ENCODE results near the gene NSFL1C. TPM values are rescaled to one million over a fixed set of nuclear protein-coding genes. Genes with fewer than 3 reads are reported as not detected.

The NSFL1C gene
- total and polyA plus RNA-seq, 9 of the 15 experiments (the other 6 are each of a cell fraction or from before 2014, with no cell fraction given): 20.8 to 119 (median 47.0) TPM

DNA sequence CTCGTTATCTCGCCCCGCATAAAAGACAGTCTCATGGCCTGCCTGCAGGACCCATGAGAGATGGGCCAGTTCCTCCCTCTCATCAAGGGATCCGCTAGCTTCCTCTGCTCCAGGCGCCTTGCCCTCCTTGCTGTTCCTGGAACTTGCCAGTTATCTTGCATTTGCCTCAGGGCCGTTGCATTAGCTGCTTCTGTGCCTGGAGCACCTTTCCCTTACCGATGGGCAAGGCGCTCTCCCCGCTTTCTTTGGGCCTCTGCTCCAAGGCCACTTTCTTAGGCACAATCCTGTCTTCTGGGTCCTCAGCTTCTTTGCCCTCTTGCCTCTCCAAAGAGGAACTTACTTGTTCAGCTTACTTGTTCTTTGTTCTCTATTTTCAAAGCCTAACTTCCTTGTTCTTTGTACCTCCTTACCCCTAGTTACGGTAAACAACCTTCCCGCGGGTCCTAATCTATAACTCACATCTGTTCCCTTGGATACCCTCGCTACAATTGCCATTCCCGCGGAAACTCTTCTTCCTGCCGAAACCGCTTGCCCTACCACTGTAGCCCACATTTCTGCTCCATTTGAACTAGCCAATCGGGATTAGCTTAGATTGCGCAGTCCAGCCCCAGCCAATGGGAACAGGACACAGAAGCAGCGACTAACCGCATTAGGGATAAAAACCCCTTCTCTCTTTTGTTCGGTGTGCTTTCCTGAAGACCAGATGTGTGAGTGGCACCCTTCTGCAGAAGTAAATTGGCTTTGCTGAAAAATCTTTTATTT, 887 bp upstream of the NSFL1C start (continued):
- TF ChIP-seq KDM5B (IDR thresholded peaks at IDR 0.05; ENCODE audit: insufficient replicate concordance, low read depth, low read length): peak; percentile 15
- peak; percentile 98 for TF ChIP-seq FOXJ2 (tag; IDR thresholded peaks at IDR 0.05)
- TF ChIP-seq PHF20 (IDR thresholded peaks at IDR 0.05; ENCODE audit: partially characterized antibody): no peak
- 0 out of 2 replicates have a peak, but pooled peaks have one; percentile 58 for TF ChIP-seq CHAMP1 (IDR thresholded peaks at IDR 0.05)
- peak; percentile 51 for TF ChIP-seq SP1 (CRISPR knock-in tag; IDR thresholded peaks at IDR 0.05)
- peak; percentile 34; the same call in 1 of the 2 replicates for TF ChIP-seq NFRKB (IDR thresholded peaks at IDR 0.05; ENCODE audit: low read depth)
- TF ChIP-seq, protein P1, sequence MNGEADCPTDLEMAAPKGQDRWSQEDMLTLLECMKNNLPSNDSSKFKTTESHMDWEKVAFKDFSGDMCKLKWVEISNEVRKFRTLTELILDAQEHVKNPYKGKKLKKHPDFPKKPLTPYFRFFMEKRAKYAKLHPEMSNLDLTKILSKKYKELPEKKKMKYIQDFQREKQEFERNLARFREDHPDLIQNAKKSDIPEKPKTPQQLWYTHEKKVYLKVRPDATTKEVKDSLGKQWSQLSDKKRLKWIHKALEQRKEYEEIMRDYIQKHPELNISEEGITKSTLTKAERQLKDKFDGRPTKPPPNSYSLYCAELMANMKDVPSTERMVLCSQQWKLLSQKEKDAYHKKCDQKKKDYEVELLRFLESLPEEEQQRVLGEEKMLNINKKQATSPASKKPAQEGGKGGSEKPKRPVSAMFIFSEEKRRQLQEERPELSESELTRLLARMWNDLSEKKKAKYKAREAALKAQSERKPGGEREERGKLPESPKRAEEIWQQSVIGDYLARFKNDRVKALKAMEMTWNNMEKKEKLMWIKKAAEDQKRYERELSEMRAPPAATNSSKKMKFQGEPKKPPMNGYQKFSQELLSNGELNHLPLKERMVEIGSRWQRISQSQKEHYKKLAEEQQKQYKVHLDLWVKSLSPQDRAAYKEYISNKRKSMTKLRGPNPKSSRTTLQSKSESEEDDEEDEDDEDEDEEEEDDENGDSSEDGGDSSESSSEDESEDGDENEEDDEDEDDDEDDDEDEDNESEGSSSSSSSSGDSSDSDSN (IDR thresholded peaks at IDR 0.05; ENCODE audit: borderline replicate concordance in 1 of 2, low read depth in 2 of 2, low read length in 2 of 2): 0 out of 4 replicates have a peak, but pooled peaks of 1 of the 2 experiments have one; percentile 22
- peak; percentile 61; the same call in 1 of the 2 replicates for TF ChIP-seq E2F5 (CRISPR knock-in tag; IDR thresholded peaks at IDR 0.05)
- no peak for TF ChIP-seq JUN (IDR thresholded peaks at IDR 0.05; ENCODE audit: borderline replicate concordance, low read depth, low read length)
- peak; percentile 22; the same call in 1 of the 2 replicates for TF ChIP-seq JUN (CRISPR knock-in tag; IDR thresholded peaks at IDR 0.05; ENCODE audit: borderline replicate concordance)
- no peak for TF ChIP-seq THAP7 (CRISPR knock-in tag; IDR thresholded peaks at IDR 0.05)
- TF ChIP-seq POLR2B (IDR thresholded peaks at IDR 0.05; ENCODE audit: low read depth, partially characterized antibody): peak; percentile 71
- TF ChIP-seq TBP (optimal IDR thresholded peaks at IDR 0.05; ENCODE audit: low read depth, low read length): peak; percentile 86
- peak; percentile 13; the same call in 1 of the 2 replicates for TF ChIP-seq JUND (IDR thresholded peaks at IDR 0.05; ENCODE audit: borderline replicate concordance, low read depth, low read length)
- TF ChIP-seq JUND (tag; IDR thresholded peaks at IDR 0.05; ENCODE audit: borderline replicate concordance, low read depth, low read length): no peak
- TF ChIP-seq ZNF263 (CRISPR knock-in tag; IDR thresholded peaks at IDR 0.05; ENCODE audit: borderline replicate concordance): peak; percentile 51; the same call in 1 of the 2 replicates
- peak; percentile 64; the same call in 1 of the 2 replicates for TF ChIP-seq SUPT5H (IDR thresholded peaks at IDR 0.05)
- peak; percentile 91 for TF ChIP-seq EP400 (IDR thresholded peaks at IDR 0.05)
- no peak for TF ChIP-seq ZKSCAN8 (CRISPR knock-in tag; IDR thresholded peaks at IDR 0.05)
- peak; percentile 65 for TF ChIP-seq RBM25 (IDR thresholded peaks at IDR 0.05; ENCODE audit: low read depth, low read length, severe bottlenecking)
- TF ChIP-seq PHF8 (IDR thresholded peaks at IDR 0.05; ENCODE audit: borderline replicate concordance, low read length): peak; percentile 54; the same call in 1 of the 2 replicates
- TF ChIP-seq RB1 (IDR thresholded peaks at IDR 0.05; ENCODE audit: low read depth): 0 out of 2 replicates have a peak, but pooled peaks have one; percentile 5
